ENCODE data around the gene CAD.
"Not testable (repeated sequence)": the region's sequence is repeated elsewhere in the genome, so short reads cannot be mapped to it uniquely, and the experiment has no call there.

The CAD gene

GRCh38 chr2:27175781-27176180 lies 41.4 kb upstream of the CAD start:
- not testable (repeated sequence) for H4K5ac ChIP-seq (ENCODE audit: low read length); H3K36me3 ChIP-seq (ENCODE audit: control insufficient read depth, insufficient read depth, low read length); H4K8ac ChIP-seq (ENCODE audit: low read depth, low read length); H3K23ac ChIP-seq (ENCODE audit: low read length); H3K79me2 ChIP-seq (ENCODE audit: control insufficient read depth, insufficient read depth, low read length); H3K4me2 ChIP-seq (ENCODE audit: low read length); H3K4me3 ChIP-seq (ENCODE audit: low read length); H3K56ac ChIP-seq (ENCODE audit: low read length); H2AK5ac ChIP-seq (ENCODE audit: low read length); H3K4ac ChIP-seq (ENCODE audit: low read depth, low read length); H2BK120ac ChIP-seq (ENCODE audit: low read depth, low read length); H3K9ac ChIP-seq (ENCODE audit: low read length); H3K27me3 ChIP-seq (ENCODE audit: insufficient read depth, low read length, poor library complexity); H2BK15ac ChIP-seq (replicated peaks; ENCODE audit: low read depth); DNase-seq; H3K79me1 ChIP-seq (ENCODE audit: low read length); H3K4me1 ChIP-seq (ENCODE audit: control insufficient read depth, low read depth, low read length); H3K18ac ChIP-seq (ENCODE audit: low read length); H2BK5ac ChIP-seq (ENCODE audit: low read length); H3K27ac ChIP-seq (ENCODE audit: low read depth, low read length)
- no CpG with 5 or more reads among the region's 4 CpGs for WGBS (ENCODE audit: extremely low coverage, insufficient coverage, low lambda C conversion rate)

DNA sequence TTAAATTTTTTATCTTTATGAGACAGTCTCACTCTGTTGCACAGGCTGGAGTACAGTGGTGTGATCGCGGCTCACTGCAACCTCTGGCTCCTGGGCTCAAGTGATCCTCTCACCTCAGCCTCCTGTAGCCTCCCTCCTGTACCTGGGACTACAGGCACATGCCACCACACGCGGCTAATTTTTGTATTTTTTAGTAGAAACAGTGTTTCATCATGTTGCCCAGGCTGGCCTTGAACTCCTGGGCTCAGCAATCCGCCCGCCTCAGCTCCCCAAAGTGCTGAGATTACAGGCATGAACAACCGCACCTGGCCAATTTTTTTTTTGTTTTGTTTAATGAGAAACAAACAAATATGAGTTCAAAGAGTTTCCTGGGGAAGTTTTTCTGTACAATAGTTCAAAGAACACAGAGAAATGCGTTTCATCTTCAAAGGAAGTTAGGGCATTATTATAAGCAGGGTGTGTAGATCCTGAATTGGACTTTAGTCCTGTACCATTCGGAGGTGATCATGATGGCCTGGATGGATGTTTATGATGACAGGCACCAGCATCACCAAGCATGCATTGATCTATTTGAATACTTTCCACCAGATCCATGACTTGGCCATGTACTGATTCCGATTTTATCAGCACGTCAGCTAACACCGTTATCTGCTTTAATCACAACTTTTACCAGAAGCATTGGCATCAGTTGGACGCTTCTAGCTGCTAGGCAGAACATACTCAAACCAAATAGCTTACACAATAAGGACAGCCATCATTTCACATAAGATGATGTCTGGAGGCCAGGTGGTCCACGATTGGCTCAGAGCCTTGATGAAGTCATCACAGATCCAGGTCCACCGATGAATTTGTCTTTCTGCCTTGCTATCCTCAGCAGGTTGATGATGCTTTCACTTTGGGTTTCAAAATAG lies 39.5 kb upstream of the CAD start:
- Histone ChIP-seq H2BK5ac (ENCODE audit: low read length) (no peak overlapping the region), H3K79me2 (ENCODE audit: control insufficient read depth, insufficient read depth, low read length) (no peaks in the 10 kb centered on the region), H3K23ac (ENCODE audit: low read length) (no peak overlapping the region), H3K56ac (ENCODE audit: low read length) (no peak overlapping the region), H3K9ac (ENCODE audit: low read length) (no peak overlapping the region), H2BK120ac (ENCODE audit: low read depth, low read length) (no peak overlapping the region), H3K27ac (ENCODE audit: low read depth, low read length) (no peak overlapping the region), H4K5ac (ENCODE audit: low read length) (no peak overlapping the region), H3K4me3 (ENCODE audit: low read length) (no peak overlapping the region), H3K4ac (ENCODE audit: low read depth, low read length) (no peak overlapping the region), H2AK5ac (ENCODE audit: low read length) (no peak overlapping the region), H3K4me1 (ENCODE audit: control insufficient read depth, low read depth, low read length) (no peaks in the 10 kb centered on the region), H3K18ac (ENCODE audit: low read length) (no peak overlapping the region), H2BK15ac (replicated peaks; ENCODE audit: low read depth) (no peak overlapping the region), H3K36me3 (ENCODE audit: control insufficient read depth, insufficient read depth, low read length) (no peaks in the 10 kb centered on the region), H3K27me3 (ENCODE audit: insufficient read depth, low read length, poor library complexity) (no peaks in the 10 kb centered on the region), H3K79me1 (ENCODE audit: low read length) (no peaks in the 10 kb centered on the region), H3K4me2 (ENCODE audit: low read length) (no peak overlapping the region), H4K8ac (ENCODE audit: low read depth, low read length) (no peak overlapping the region)
- no peak for DNase-seq
- WGBS (ENCODE audit: extremely low coverage, insufficient coverage, low lambda C conversion rate) = no CpG with 5 or more reads among the region's 15 CpGs

DNA sequence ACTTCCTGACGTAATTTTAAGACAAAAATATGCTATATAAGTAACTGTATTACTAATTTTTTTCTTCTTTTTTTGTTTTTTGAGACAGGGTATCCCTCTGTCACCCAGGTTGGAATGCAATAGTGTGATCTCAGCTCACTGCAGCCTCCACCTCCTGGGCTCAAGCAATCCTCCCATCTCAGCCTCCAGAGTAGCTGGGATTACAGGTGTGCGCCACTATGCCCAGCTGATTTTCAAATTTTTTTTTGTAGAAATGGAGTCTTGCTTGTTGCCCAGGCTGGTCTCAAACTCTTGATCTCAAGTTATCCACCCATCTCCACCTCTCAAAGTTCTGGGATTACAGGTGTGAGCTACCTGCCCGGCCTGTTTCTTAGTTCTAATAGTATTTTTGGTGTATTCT lies 38.7 kb upstream of the CAD start:
- DNase-seq = no peak
- no peak overlapping the region for H3K9ac ChIP-seq (ENCODE audit: low read length)
- H3K4me3 ChIP-seq (ENCODE audit: low read length) = no peak overlapping the region
- H4K5ac ChIP-seq (ENCODE audit: low read length) = no peak overlapping the region
- H4K8ac ChIP-seq (ENCODE audit: low read depth, low read length) = no peak overlapping the region
- no peak overlapping the region for H2BK15ac ChIP-seq (replicated peaks; ENCODE audit: low read depth)
- H3K4me2 ChIP-seq (ENCODE audit: low read length) = no peak overlapping the region
- no peak overlapping the region for H3K56ac ChIP-seq (ENCODE audit: low read length)
- no peaks in the 10 kb centered on the region for H3K27me3 ChIP-seq (ENCODE audit: insufficient read depth, low read length, poor library complexity)
- H3K4ac ChIP-seq (ENCODE audit: low read depth, low read length) = no peak overlapping the region
- H3K79me2 ChIP-seq (ENCODE audit: control insufficient read depth, insufficient read depth, low read length) = no peaks in the 10 kb centered on the region
- no peaks in the 10 kb centered on the region for H3K36me3 ChIP-seq (ENCODE audit: control insufficient read depth, insufficient read depth, low read length)
- H3K27ac ChIP-seq (ENCODE audit: low read depth, low read length) = no peak overlapping the region
- no peaks in the 10 kb centered on the region for H3K79me1 ChIP-seq (ENCODE audit: low read length)
- H2AK5ac ChIP-seq (ENCODE audit: low read length) = no peak overlapping the region
- H3K18ac ChIP-seq (ENCODE audit: low read length) = no peak overlapping the region
- no peaks in the 10 kb centered on the region for H3K4me1 ChIP-seq (ENCODE audit: control insufficient read depth, low read depth, low read length)
- H2BK5ac ChIP-seq (ENCODE audit: low read length) = no peak overlapping the region
- no CpG with 5 or more reads among the region's 3 CpGs for WGBS (ENCODE audit: extremely low coverage, insufficient coverage, low lambda C conversion rate)
- no peak overlapping the region for H3K23ac ChIP-seq (ENCODE audit: low read length)
- no peak overlapping the region for H2BK120ac ChIP-seq (ENCODE audit: low read depth, low read length)

- Histone ChIP-seq H3K79me1 (ENCODE audit: low read length) (no peaks in the 10 kb centered on the region), H2AK5ac (ENCODE audit: low read length) (no peak overlapping the region), H4K5ac (ENCODE audit: low read length) (no peak overlapping the region), H3K56ac (ENCODE audit: low read length) (no peak overlapping the region), H3K4me2 (ENCODE audit: low read length) (no peak overlapping the region), H3K18ac (ENCODE audit: low read length) (no peak overlapping the region), H3K9ac (ENCODE audit: low read length) (no peak overlapping the region), H3K4ac (ENCODE audit: low read depth, low read length) (no peak overlapping the region), H2BK5ac (ENCODE audit: low read length) (no peak overlapping the region), H3K4me1 (ENCODE audit: control insufficient read depth, low read depth, low read length) (no peaks in the 10 kb centered on the region), H3K27ac (ENCODE audit: low read depth, low read length) (no peak overlapping the region), H3K4me3 (ENCODE audit: low read length) (no peak overlapping the region), H3K36me3 (ENCODE audit: control insufficient read depth, insufficient read depth, low read length) (no peaks in the 10 kb centered on the region), H2BK15ac (replicated peaks; ENCODE audit: low read depth) (no peak overlapping the region), H3K79me2 (ENCODE audit: control insufficient read depth, insufficient read depth, low read length) (no peaks in the 10 kb centered on the region), H2BK120ac (ENCODE audit: low read depth, low read length) (no peak overlapping the region), H3K27me3 (ENCODE audit: insufficient read depth, low read length, poor library complexity) (no peaks in the 10 kb centered on the region), H4K8ac (ENCODE audit: low read depth, low read length) (no peak overlapping the region), H3K23ac (ENCODE audit: low read length) (no peak overlapping the region)
- DNase-seq = no peak
- no CpG with 5 or more reads among the region's 3 CpGs for WGBS (ENCODE audit: extremely low coverage, insufficient coverage, low lambda C conversion rate)
Observed at GRCh38 chr2:27179344-27180000, 37.7 kb upstream of the CAD start.

- H4K5ac ChIP-seq (ENCODE audit: low read length) = no peak overlapping the region
- H2BK120ac ChIP-seq (ENCODE audit: low read depth, low read length) = no peak overlapping the region
- no peak overlapping the region for H3K4ac ChIP-seq (ENCODE audit: low read depth, low read length)
- H3K36me3 ChIP-seq (ENCODE audit: control insufficient read depth, insufficient read depth, low read length) = no peaks in the 10 kb centered on the region
- no CpG with 5 or more reads among the region's 4 CpGs for WGBS (ENCODE audit: extremely low coverage, insufficient coverage, low lambda C conversion rate)
- H3K9ac ChIP-seq (ENCODE audit: low read length) = no peak overlapping the region
- no peak overlapping the region for H2BK5ac ChIP-seq (ENCODE audit: low read length)
- no peak overlapping the region for H3K27ac ChIP-seq (ENCODE audit: low read depth, low read length)
- H3K18ac ChIP-seq (ENCODE audit: low read length) = no peak overlapping the region
- H3K27me3 ChIP-seq (ENCODE audit: insufficient read depth, low read length, poor library complexity) = no peaks in the 10 kb centered on the region
- H2AK5ac ChIP-seq (ENCODE audit: low read length) = no peak overlapping the region
- no peaks in the 10 kb centered on the region for H3K79me2 ChIP-seq (ENCODE audit: control insufficient read depth, insufficient read depth, low read length)
- no peaks in the 10 kb centered on the region for H3K79me1 ChIP-seq (ENCODE audit: low read length)
- no peak overlapping the region for H3K56ac ChIP-seq (ENCODE audit: low read length)
- no peak overlapping the region for H3K4me2 ChIP-seq (ENCODE audit: low read length)
- no peak overlapping the region for H3K23ac ChIP-seq (ENCODE audit: low read length)
- H4K8ac ChIP-seq (ENCODE audit: low read depth, low read length) = no peak overlapping the region
- no peaks in the 10 kb centered on the region for H3K4me1 ChIP-seq (ENCODE audit: control insufficient read depth, low read depth, low read length)
- no peak for DNase-seq
- no peak overlapping the region for H2BK15ac ChIP-seq (replicated peaks; ENCODE audit: low read depth)
- H3K4me3 ChIP-seq (ENCODE audit: low read length) = no peak overlapping the region
Observed at GRCh38 chr2:27182346-27182745, 34.8 kb upstream of the CAD start.

Data from mesendoderm (in vitro differentiated cells).